HEK293 (cell line): ENCODE data around the gene ADCY1.

Experiments used
- CTCF ChIA-PET: fragments of 350-600 bp; formaldehyde crosslinking; extraction: SDS; loops from one replicate; lab custom pipeline; 2021; ENCODE audit warnings: antibody characterized with exemption; lab: Yijun Ruan, JAX
- POLR2A ChIA-PET: fragments of 300-600 bp; formaldehyde crosslinking; extraction: SDS; loops from one replicate; lab custom pipeline; 2020; ENCODE audit warnings: antibody characterized with exemption, inconsistent platforms; lab: Yijun Ruan, JAX
- H3K27ac ChIP-seq: fragments of 200-500 bp; sonication (Bioruptor generic); 2 replicates; pipeline ENCODE4 v1.5.1; 2014; ENCODE audit warnings: low read depth, low read length, control low read depth, inconsistent platforms; ENCODE audit errors: extremely low read depth
- H3K36me3 ChIP-seq, 2 experiments: fragments of 200-500 bp in 1 of 2; sonication (Bioruptor generic) in 1 of 2; 1 replicate in 1 of 2; 2 replicates in 1 of 2; pipeline ENCODE4 v1.5.1; 2014 to 2017; ENCODE audit warnings: inconsistent platforms in 2 of 2, low read length in 2 of 2; ENCODE audit not compliant: control insufficient read depth in 2 of 2, insufficient read depth in 1 of 2
- H3K4me1 ChIP-seq: fragments of 200-500 bp; sonication (Bioruptor generic); 2 replicates; pipeline ENCODE4 v1.5.1; 2014; ENCODE audit warnings: mild to moderate bottlenecking, low read length, inconsistent platforms; ENCODE audit not compliant: control insufficient read depth, insufficient read depth
- H3K4me3 ChIP-seq: 2 replicates; pipeline ENCODE4 v1.5.1; 2011; ENCODE audit warnings: low read depth, mild to moderate bottlenecking, control low read depth, low read length, moderate library complexity
- H3K9me3 ChIP-seq: fragments of 200-500 bp; sonication (Bioruptor generic); 2 replicates; pipeline ENCODE4 v1.5.1; 2014; ENCODE audit warnings: low read depth, low read length, inconsistent platforms; ENCODE audit not compliant: control insufficient read depth, insufficient read depth
- BCL6B ChIP-seq: fragments of 450-650 bp; formaldehyde crosslinking; IDR thresholded peaks from 2 replicates; pipeline ENCODE4 v1.5.1; 2017; ENCODE audit warnings: missing biosample characterization, missing genetic modification characterization
- GLIS1 ChIP-seq: fragments of 450-650 bp; formaldehyde crosslinking; IDR thresholded peaks from 2 replicates; pipeline ENCODE4 v1.5.1; 2016; ENCODE audit warnings: missing biosample characterization, missing genetic modification characterization
- KLF9 ChIP-seq: fragments of 450-650 bp; formaldehyde crosslinking; IDR thresholded peaks from 2 replicates; pipeline ENCODE4 v1.5.1; 2016; ENCODE audit warnings: missing biosample characterization, missing genetic modification characterization, low read depth
- MZF1 ChIP-seq: fragments of 450-650 bp; formaldehyde crosslinking; IDR thresholded peaks from 2 replicates; pipeline ENCODE4 v1.5.1; 2017; ENCODE audit warnings: missing biosample characterization, missing genetic modification characterization, borderline replicate concordance
- PBX3 ChIP-seq: sonication (generic); formaldehyde crosslinking; IDR thresholded peaks from 2 replicates; pipeline ENCODE4 v1.8.1; 2022; ENCODE audit warnings: mild to moderate bottlenecking, moderate library complexity, missing genetic modification reagents
- ZBTB11 ChIP-seq: fragments of 450-650 bp; formaldehyde crosslinking; conservative IDR thresholded peaks from 2 replicates; pipeline ENCODE4 v1.5.1; 2016; ENCODE audit warnings: low read depth, missing biosample characterization, missing genetic modification characterization
- ZBTB7A ChIP-seq: fragments of 450-650 bp; formaldehyde crosslinking; IDR thresholded peaks from 2 replicates; pipeline ENCODE4 v1.5.1; 2016; ENCODE audit warnings: low read depth, missing biosample characterization, missing genetic modification characterization
- ZNF10 ChIP-seq: fragments of 450-650 bp; formaldehyde crosslinking; IDR thresholded peaks from 2 replicates; pipeline ENCODE4 v1.5.1; 2017; ENCODE audit warnings: missing biosample characterization, missing genetic modification characterization
- ZNF112 ChIP-seq: fragments of 450-650 bp; formaldehyde crosslinking; IDR thresholded peaks from 2 replicates; pipeline ENCODE4 v1.5.0; 2017; ENCODE audit warnings: missing biosample characterization, missing genetic modification characterization
- ZNF121 ChIP-seq: fragments of 450-650 bp; formaldehyde crosslinking; IDR thresholded peaks from 2 replicates; pipeline ENCODE4 v1.5.1; 2016; ENCODE audit warnings: missing biosample characterization, missing genetic modification characterization
- ZNF2 ChIP-seq: fragments of 450-650 bp; formaldehyde crosslinking; IDR thresholded peaks from 2 replicates; pipeline ENCODE4 v1.5.1; 2016; ENCODE audit warnings: missing biosample characterization, missing genetic modification characterization
- ZNF239 ChIP-seq: fragments of 450-650 bp; formaldehyde crosslinking; IDR thresholded peaks from 2 replicates; pipeline ENCODE4 v1.5.1; 2016; ENCODE audit warnings: missing biosample characterization, missing genetic modification characterization
- ZNF274 ChIP-seq, 2 experiments: fragments of 200-500 bp in 1 of 2; fragments of 450-650 bp in 1 of 2; sonication (Bioruptor generic) in 1 of 2; formaldehyde crosslinking in 1 of 2; IDR thresholded peaks; 2 replicates each; pipeline versions ENCODE4 v1.5.1 to v1.6.1; 2014 to 2016; ENCODE audit warnings: borderline replicate concordance in 1 of 2, inconsistent platforms in 1 of 2, low read length in 1 of 2, missing biosample characterization in 1 of 2, missing genetic modification characterization in 1 of 2
- ZNF311 ChIP-seq: fragments of 450-650 bp; formaldehyde crosslinking; IDR thresholded peaks from 2 replicates; pipeline ENCODE4 v1.5.1; 2017; ENCODE audit warnings: missing biosample characterization, missing genetic modification characterization, borderline replicate concordance
- ZNF449 ChIP-seq: fragments of 450-650 bp; formaldehyde crosslinking; IDR thresholded peaks from 2 replicates; pipeline ENCODE4 v1.5.1; 2017; ENCODE audit warnings: missing biosample characterization, mild to moderate bottlenecking, missing genetic modification characterization, moderate library complexity
- ZNF473 ChIP-seq: fragments of 450-650 bp; formaldehyde crosslinking; IDR thresholded peaks from 2 replicates; pipeline ENCODE4 v1.5.1; 2017; ENCODE audit warnings: missing biosample characterization, missing genetic modification characterization
- ZNF514 ChIP-seq: fragments of 450-650 bp; formaldehyde crosslinking; IDR thresholded peaks from 2 replicates; pipeline ENCODE4 v1.5.1; 2016; ENCODE audit warnings: missing biosample characterization, missing genetic modification characterization
- ZNF548 ChIP-seq: fragments of 450-650 bp; formaldehyde crosslinking; IDR thresholded peaks from 2 replicates; pipeline ENCODE4 v1.5.1; 2016; ENCODE audit warnings: missing biosample characterization, missing genetic modification characterization
- ZNF549 ChIP-seq: fragments of 450-650 bp; IDR thresholded peaks from 2 replicates; pipeline ENCODE4 v1.5.1; 2018; ENCODE audit warnings: missing biosample characterization, missing genetic modification characterization, mild to moderate bottlenecking, inconsistent platforms, moderate library complexity
- ZNF555 ChIP-seq: fragments of 450-650 bp; formaldehyde crosslinking; conservative IDR thresholded peaks from 2 replicates; pipeline ENCODE4 v1.5.1; 2017; ENCODE audit warnings: missing biosample characterization, mild to moderate bottlenecking, missing genetic modification characterization, inconsistent platforms
- ZNF585B ChIP-seq: fragments of 450-650 bp; formaldehyde crosslinking; IDR thresholded peaks from 2 replicates; pipeline ENCODE4 v1.5.1; 2016; ENCODE audit warnings: missing biosample characterization, missing genetic modification characterization

The ADCY1 gene

GRCh38 chr7:45689797-45690761, 115.9 kb downstream of the ADCY1 start:
- no peak for TF ChIP-seq BCL6B (tag by site-specific recombination)
- no peak for TF ChIP-seq ZNF311 (tag by site-specific recombination)
- TF ChIP-seq ZNF121 (tag by site-specific recombination), result no peak
- no peak for TF ChIP-seq ZNF239
- no peak for TF ChIP-seq KLF9 (tag by site-specific recombination)
- TF ChIP-seq ZNF112 (tag by site-specific recombination), result no peak
- TF ChIP-seq ZNF2 (tag by site-specific recombination), result no peak
- TF ChIP-seq ZNF548 (tag by site-specific recombination), result no peak
- TF ChIP-seq GLIS1 (tag by site-specific recombination), result no peak
- Histone ChIP-seq H3K4me1 (no peaks in the 10 kb centered on the region), H3K4me3 (no peak overlapping the region), H3K27ac (no peak overlapping the region), H3K9me3 (no peaks in the 10 kb centered on the region), H3K36me3 (peaks cover 0 to 6% of the 10 kb centered on the region in 2 experiments; a peak in 2 of 3 replicates)
- POLR2A ChIA-PET, result no interaction called here
- CTCF ChIA-PET, result no interaction called here

GRCh38 chr7:45690762-45691150, 116.6 kb downstream of the ADCY1 start:
- Histone ChIP-seq H3K4me3 (no peak overlapping the region), H3K27ac (no peak overlapping the region), H3K4me1 (no peaks in the 10 kb centered on the region), H3K36me3 (peaks cover 0 to 6% of the 10 kb centered on the region in 2 experiments; a peak in 1 of 3 replicates), H3K9me3 (no peaks in the 10 kb centered on the region)
- TF ChIP-seq ZNF555 (no peak), ZNF10 (no peak), BCL6B (tag by site-specific recombination) (no peak), ZNF473 (tag by site-specific recombination) (no peak), ZBTB11 (tag by site-specific recombination) (no peak)
- POLR2A ChIA-PET, result no interaction called here
- CTCF ChIA-PET, result no interaction called here

GRCh38 chr7:45691155-45691656, 117.0 kb downstream of the ADCY1 start:
- Histone ChIP-seq H3K4me1 (no peaks in the 10 kb centered on the region), H3K36me3 (peaks cover 0 to 6% of the 10 kb centered on the region in 2 experiments; a peak in 1 of 3 replicates), H3K9me3 (no peaks in the 10 kb centered on the region), H3K27ac (no peak overlapping the region), H3K4me3 (no peak overlapping the region)
- ChIA-PET CTCF (no interaction called here), POLR2A (no interaction called here)
- no peak for TF ChIP-seq GLIS1 (tag by site-specific recombination)
- TF ChIP-seq ZNF549 (tag by site-specific recombination), result no peak
- TF ChIP-seq ZBTB7A (tag by site-specific recombination), result no peak
- TF ChIP-seq ZNF274 (IDR thresholded peaks at IDR 0.05; ENCODE audit: low read length), result no peak
- TF ChIP-seq ZNF274 (tag by site-specific recombination; IDR thresholded peaks at IDR 0.05; ENCODE audit: borderline replicate concordance), result no peak
- TF ChIP-seq ZNF585B (tag by site-specific recombination), result no peak
- TF ChIP-seq ZNF514, result no peak
- TF ChIP-seq MZF1 (tag by site-specific recombination), result no peak
- TF ChIP-seq PBX3 (CRISPR knock-in tag), result no peak
- TF ChIP-seq ZNF449, result no peak
